HepG2 (cell line): Measurements from ENCODE around the gene C22orf31. TPM values are rescaled to one million over a fixed set of nuclear protein-coding genes. Genes with fewer than 3 reads are reported as not detected.

Experiments
- AGO1 ChIP-seq: fragments of 200-400 bp; formaldehyde crosslinking; IDR thresholded peaks from 2 replicates; pipeline ENCODE4 v1.6.1; 2017; ENCODE audit warnings: mild to moderate bottlenecking, low read depth, low read length, moderate library complexity; ENCODE audit not compliant: poor library complexity, severe bottlenecking
- BCL6 ChIP-seq: IDR thresholded peaks from 2 replicates; pipeline ENCODE4 v1.6.1; 2016; ENCODE audit warnings: missing genetic modification reagents, missing compliant biosample characterization
- MTA1 ChIP-seq: sonication (generic); formaldehyde crosslinking; IDR thresholded peaks from 2 replicates; pipeline ENCODE4 v1.4.0; 2020; ENCODE audit warnings: missing genetic modification reagents, mild to moderate bottlenecking, borderline replicate concordance
- NR2F6 ChIP-seq, 2 experiments: IDR thresholded peaks; 2 replicates each; pipeline ENCODE4 v1.6.1; 2016; ENCODE audit warnings: antibody characterized with exemption in 1 of 2, mild to moderate bottlenecking in 1 of 2
- PRPF4 ChIP-seq: fragments of 200-400 bp; formaldehyde crosslinking; IDR thresholded peaks from 2 replicates; pipeline ENCODE4 v1.6.1; 2016; ENCODE audit warnings: low read length, low read depth; ENCODE audit not compliant: poor library complexity, severe bottlenecking
- REPIN1 ChIP-seq: sonication (generic); formaldehyde crosslinking; IDR thresholded peaks from 2 replicates; pipeline ENCODE4 v1.8.0; 2022; ENCODE audit warnings: missing genetic modification reagents, low read depth, mild to moderate bottlenecking, borderline replicate concordance
- TEAD3 ChIP-seq: optimal IDR thresholded peaks from 2 replicates; pipeline ENCODE3; 2016; ENCODE audit warnings: borderline replicate concordance
- ZNF546 ChIP-seq: sonication (generic); formaldehyde crosslinking; conservative IDR thresholded peaks from 2 replicates; pipeline ENCODE4 v1.8.1; 2023; ENCODE audit warnings: mild to moderate bottlenecking, missing genetic modification reagents
- ZNF629 ChIP-seq: sonication (generic); formaldehyde crosslinking; conservative IDR thresholded peaks from 2 replicates; pipeline ENCODE4 v1.5.0; 2020; ENCODE audit warnings: missing genetic modification reagents
- ZNF749 ChIP-seq: sonication (generic); formaldehyde crosslinking; IDR thresholded peaks from 2 replicates; pipeline ENCODE4 v1.8.0; 2022; ENCODE audit warnings: mild to moderate bottlenecking, missing genetic modification reagents, moderate library complexity, borderline replicate concordance
- ZNF788 ChIP-seq: sonication (generic); formaldehyde crosslinking; IDR thresholded peaks from 2 replicates; pipeline ENCODE4 v1.5.0; 2020; ENCODE audit warnings: mild to moderate bottlenecking, missing genetic modification reagents, borderline replicate concordance
- polyA plus RNA-seq, 8 experiments: library from polyadenylated mRNA; depleted of rRNA in 3 of 8; stranded (reverse) in 7 of 8; unstranded in 1 of 8; fragments of >200 nt; fragmentation: Illumina TruSeq in 4 of 8; extraction: Trizol in 4 of 8; gene quantifications; 2 replicates each; pipeline versions ENCODE4 v1.2.1 to v1.2.3, GENCODE V29; 2011 to 2016; ENCODE audit warnings: low read depth in 4 of 8, missing spikeins in 1 of 8, mixed read lengths in 1 of 8; ENCODE audit not compliant: insufficient read depth in 1 of 8
- total RNA-seq, 5 experiments: library from RNA; depleted of rRNA; stranded (reverse); fragments of >200 nt; fragmentation: Illumina TruSeq; extraction: Trizol; gene quantifications; 2 replicates each; pipeline ENCODE4 v1.2.3, GENCODE V29; 2016; ENCODE audit warnings: low read depth in 1 of 5
- TF ChIP-seq, protein P1 (sequence below): sonication (generic); formaldehyde crosslinking; IDR thresholded peaks from 2 replicates; pipeline ENCODE4 v1.9.0; 2021; ENCODE audit warnings: mild to moderate bottlenecking, missing genetic modification reagents
- TF ChIP-seq, protein P2 (sequence below): sonication (generic); formaldehyde crosslinking; IDR thresholded peaks from 2 replicates; pipeline ENCODE4 v1.5.1; 2020; ENCODE audit warnings: missing genetic modification reagents, mild to moderate bottlenecking, borderline replicate concordance
- TF ChIP-seq, protein P3 (sequence below): sonication (generic); formaldehyde crosslinking; IDR thresholded peaks from 2 replicates; pipeline ENCODE4 v1.4.0; 2020; ENCODE audit warnings: missing genetic modification reagents, borderline replicate concordance
- TF ChIP-seq, protein P4 (sequence below): sonication (generic); formaldehyde crosslinking; IDR thresholded peaks from 2 replicates; pipeline ENCODE4 v1.5.1; 2020; ENCODE audit warnings: missing genetic modification reagents, mild to moderate bottlenecking, borderline replicate concordance

The C22orf31 gene
- total and polyA plus RNA-seq, 2 of the 13 experiments (the other 11 are each of a cell fraction or from before 2014, with no cell fraction given): not detected

DNA sequence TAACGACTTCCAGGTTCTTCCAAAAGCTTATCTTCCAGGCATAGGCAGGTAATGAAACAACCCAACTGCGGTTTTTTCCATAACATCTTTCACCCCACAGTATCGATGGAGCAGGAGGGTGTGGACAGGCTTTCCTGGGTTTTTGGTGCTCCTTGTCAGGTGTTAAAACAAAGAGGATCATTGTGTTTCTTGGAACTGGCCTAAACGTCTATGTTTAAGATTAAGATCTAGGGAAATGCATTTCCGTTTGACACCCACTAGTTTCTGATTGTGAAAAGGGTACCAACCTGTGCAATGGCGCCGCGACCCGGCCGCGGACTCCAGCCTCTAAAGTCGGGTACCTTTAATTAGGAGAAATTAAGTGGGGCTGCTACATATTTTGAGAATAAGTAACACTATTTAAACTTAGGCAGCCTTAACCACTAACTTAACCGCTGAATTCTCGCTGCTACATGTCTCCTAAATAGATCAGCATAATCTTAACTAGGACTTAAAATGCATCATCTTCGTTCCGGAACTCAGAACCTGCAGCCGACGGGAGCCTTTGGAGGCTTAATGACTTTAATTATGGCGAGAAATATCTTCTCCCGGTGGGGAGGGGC, 31.5 kb downstream of the C22orf31 start (continued):
- TF ChIP-seq, protein P1, sequence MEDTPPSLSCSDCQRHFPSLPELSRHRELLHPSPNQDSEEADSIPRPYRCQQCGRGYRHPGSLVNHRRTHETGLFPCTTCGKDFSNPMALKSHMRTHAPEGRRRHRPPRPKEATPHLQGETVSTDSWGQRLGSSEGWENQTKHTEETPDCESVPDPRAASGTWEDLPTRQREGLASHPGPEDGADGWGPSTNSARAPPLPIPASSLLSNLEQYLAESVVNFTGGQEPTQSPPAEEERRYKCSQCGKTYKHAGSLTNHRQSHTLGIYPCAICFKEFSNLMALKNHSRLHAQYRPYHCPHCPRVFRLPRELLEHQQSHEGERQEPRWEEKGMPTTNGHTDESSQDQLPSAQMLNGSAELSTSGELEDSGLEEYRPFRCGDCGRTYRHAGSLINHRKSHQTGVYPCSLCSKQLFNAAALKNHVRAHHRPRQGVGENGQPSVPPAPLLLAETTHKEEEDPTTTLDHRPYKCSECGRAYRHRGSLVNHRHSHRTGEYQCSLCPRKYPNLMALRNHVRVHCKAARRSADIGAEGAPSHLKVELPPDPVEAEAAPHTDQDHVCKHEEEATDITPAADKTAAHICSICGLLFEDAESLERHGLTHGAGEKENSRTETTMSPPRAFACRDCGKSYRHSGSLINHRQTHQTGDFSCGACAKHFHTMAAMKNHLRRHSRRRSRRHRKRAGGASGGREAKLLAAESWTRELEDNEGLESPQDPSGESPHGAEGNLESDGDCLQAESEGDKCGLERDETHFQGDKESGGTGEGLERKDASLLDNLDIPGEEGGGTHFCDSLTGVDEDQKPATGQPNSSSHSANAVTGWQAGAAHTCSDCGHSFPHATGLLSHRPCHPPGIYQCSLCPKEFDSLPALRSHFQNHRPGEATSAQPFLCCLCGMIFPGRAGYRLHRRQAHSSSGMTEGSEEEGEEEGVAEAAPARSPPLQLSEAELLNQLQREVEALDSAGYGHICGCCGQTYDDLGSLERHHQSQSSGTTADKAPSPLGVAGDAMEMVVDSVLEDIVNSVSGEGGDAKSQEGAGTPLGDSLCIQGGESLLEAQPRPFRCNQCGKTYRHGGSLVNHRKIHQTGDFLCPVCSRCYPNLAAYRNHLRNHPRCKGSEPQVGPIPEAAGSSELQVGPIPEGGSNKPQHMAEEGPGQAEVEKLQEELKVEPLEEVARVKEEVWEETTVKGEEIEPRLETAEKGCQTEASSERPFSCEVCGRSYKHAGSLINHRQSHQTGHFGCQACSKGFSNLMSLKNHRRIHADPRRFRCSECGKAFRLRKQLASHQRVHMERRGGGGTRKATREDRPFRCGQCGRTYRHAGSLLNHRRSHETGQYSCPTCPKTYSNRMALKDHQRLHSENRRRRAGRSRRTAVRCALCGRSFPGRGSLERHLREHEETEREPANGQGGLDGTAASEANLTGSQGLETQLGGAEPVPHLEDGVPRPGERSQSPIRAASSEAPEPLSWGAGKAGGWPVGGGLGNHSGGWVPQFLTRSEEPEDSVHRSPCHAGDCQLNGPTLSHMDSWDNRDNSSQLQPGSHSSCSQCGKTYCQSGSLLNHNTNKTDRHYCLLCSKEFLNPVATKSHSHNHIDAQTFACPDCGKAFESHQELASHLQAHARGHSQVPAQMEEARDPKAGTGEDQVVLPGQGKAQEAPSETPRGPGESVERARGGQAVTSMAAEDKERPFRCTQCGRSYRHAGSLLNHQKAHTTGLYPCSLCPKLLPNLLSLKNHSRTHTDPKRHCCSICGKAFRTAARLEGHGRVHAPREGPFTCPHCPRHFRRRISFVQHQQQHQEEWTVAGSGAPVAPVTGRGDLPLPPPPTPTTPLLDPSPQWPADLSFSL (CRISPR knock-in tag): no peak
- TF ChIP-seq MTA1 (CRISPR knock-in tag) (no peak), ZNF546 (no peak), PRPF4 (no peak), NR2F6 (IDR thresholded peaks at IDR 0.05) (0 out of 2 replicates have a peak, but pooled peaks have one; percentile 23), NR2F6 (CRISPR knock-in tag; IDR thresholded peaks at IDR 0.05) (peak; percentile 40; the same call in 1 of the 2 replicates), ZNF788 (CRISPR knock-in tag) (no peak), TEAD3 (CRISPR knock-in tag) (peak; percentile 29), BCL6 (CRISPR knock-in tag) (no peak), AGO1 (no peak), REPIN1 (CRISPR knock-in tag) (no peak), ZNF749 (CRISPR knock-in tag) (no peak), ZNF629 (CRISPR knock-in tag) (0 out of 2 replicates have a peak, but pooled peaks have one; percentile 14)
- TF ChIP-seq, protein P2, sequence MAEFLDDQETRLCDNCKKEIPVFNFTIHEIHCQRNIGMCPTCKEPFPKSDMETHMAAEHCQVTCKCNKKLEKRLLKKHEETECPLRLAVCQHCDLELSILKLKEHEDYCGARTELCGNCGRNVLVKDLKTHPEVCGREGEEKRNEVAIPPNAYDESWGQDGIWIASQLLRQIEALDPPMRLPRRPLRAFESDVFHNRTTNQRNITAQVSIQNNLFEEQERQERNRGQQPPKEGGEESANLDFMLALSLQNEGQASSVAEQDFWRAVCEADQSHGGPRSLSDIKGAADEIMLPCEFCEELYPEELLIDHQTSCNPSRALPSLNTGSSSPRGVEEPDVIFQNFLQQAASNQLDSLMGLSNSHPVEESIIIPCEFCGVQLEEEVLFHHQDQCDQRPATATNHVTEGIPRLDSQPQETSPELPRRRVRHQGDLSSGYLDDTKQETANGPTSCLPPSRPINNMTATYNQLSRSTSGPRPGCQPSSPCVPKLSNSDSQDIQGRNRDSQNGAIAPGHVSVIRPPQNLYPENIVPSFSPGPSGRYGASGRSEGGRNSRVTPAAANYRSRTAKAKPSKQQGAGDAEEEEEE (CRISPR knock-in tag): no peak
- TF ChIP-seq, protein P3, sequence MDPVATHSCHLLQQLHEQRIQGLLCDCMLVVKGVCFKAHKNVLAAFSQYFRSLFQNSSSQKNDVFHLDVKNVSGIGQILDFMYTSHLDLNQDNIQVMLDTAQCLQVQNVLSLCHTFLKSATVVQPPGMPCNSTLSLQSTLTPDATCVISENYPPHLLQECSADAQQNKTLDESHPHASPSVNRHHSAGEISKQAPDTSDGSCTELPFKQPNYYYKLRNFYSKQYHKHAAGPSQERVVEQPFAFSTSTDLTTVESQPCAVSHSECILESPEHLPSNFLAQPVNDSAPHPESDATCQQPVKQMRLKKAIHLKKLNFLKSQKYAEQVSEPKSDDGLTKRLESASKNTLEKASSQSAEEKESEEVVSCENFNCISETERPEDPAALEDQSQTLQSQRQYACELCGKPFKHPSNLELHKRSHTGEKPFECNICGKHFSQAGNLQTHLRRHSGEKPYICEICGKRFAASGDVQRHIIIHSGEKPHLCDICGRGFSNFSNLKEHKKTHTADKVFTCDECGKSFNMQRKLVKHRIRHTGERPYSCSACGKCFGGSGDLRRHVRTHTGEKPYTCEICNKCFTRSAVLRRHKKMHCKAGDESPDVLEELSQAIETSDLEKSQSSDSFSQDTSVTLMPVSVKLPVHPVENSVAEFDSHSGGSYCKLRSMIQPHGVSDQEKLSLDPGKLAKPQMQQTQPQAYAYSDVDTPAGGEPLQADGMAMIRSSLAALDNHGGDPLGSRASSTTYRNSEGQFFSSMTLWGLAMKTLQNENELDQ (CRISPR knock-in tag): no peak
- TF ChIP-seq, protein P4, sequence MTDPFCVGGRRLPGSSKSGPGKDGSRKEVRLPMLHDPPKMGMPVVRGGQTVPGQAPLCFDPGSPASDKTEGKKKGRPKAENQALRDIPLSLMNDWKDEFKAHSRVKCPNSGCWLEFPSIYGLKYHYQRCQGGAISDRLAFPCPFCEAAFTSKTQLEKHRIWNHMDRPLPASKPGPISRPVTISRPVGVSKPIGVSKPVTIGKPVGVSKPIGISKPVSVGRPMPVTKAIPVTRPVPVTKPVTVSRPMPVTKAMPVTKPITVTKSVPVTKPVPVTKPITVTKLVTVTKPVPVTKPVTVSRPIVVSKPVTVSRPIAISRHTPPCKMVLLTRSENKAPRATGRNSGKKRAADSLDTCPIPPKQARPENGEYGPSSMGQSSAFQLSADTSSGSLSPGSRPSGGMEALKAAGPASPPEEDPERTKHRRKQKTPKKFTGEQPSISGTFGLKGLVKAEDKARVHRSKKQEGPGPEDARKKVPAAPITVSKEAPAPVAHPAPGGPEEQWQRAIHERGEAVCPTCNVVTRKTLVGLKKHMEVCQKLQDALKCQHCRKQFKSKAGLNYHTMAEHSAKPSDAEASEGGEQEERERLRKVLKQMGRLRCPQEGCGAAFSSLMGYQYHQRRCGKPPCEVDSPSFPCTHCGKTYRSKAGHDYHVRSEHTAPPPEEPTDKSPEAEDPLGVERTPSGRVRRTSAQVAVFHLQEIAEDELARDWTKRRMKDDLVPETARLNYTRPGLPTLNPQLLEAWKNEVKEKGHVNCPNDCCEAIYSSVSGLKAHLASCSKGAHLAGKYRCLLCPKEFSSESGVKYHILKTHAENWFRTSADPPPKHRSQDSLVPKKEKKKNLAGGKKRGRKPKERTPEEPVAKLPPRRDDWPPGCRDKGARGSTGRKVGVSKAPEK: no peak
